GM19328 (cell line): ENCODE data around the gene HSPA9.

Experiments used
- ATAC-seq: cut with Tn5 transposase; IDR thresholded peaks from one replicate; pipeline ENCODE4 v1.9.1; 2021; ENCODE audit warnings: mild to moderate bottlenecking, moderate library complexity; ENCODE audit not compliant: unreplicated experiment

The HSPA9 gene

GRCh38 chr5:138596105-138596881 is 21.1 kb upstream of the HSPA9 start:
- ATAC-seq = no peak

GRCh38 chr5:138595180-138595795 is 20.1 kb upstream of the HSPA9 start:
- ATAC-seq = no peak

GRCh38 chr5:138594305-138595058 is 19.3 kb upstream of the HSPA9 start:
- no peak for ATAC-seq

- no peak for ATAC-seq
These were observed 13.0 kb upstream of the HSPA9 start for GRCh38 chr5:138588013-138588788.

GRCh38 chr5:138585157-138585556 is 10.0 kb upstream of the HSPA9 start:
- no peak for ATAC-seq

- no peak for ATAC-seq
These were observed 8.9 kb upstream of the HSPA9 start for GRCh38 chr5:138583984-138584637.

- no peak for ATAC-seq
These were observed 7.8 kb upstream of the HSPA9 start for GRCh38 chr5:138582959-138583358.

- ATAC-seq = no peak
These were observed 5.6 kb upstream of the HSPA9 start for GRCh38 chr5:138580777-138581176.

- no peak for ATAC-seq
These were observed 4.8 kb upstream of the HSPA9 start for GRCh38 chr5:138580001-138580400.

GRCh38 chr5:138579517-138579863 is 4.3 kb upstream of the HSPA9 start:
- ATAC-seq = no peak

- ATAC-seq = no peak
These were observed 2.3 kb upstream of the HSPA9 start for GRCh38 chr5:138577452-138577851.

- ATAC-seq = no peak
These were observed 432 bp downstream of the HSPA9 start for GRCh38 chr5:138574744-138575193.

GRCh38 chr5:138573949-138574670 is 1.1 kb downstream of the HSPA9 start:
- no peak for ATAC-seq

GRCh38 chr5:138573223-138573622 is 2.0 kb downstream of the HSPA9 start:
- no peak for ATAC-seq

GRCh38 chr5:138570871-138571270 is 4.3 kb downstream of the HSPA9 start:
- no peak for ATAC-seq

- no peak for ATAC-seq
These were observed 5.4 kb downstream of the HSPA9 start for GRCh38 chr5:138569782-138570181.

GRCh38 chr5:138568061-138568824 is 7.0 kb downstream of the HSPA9 start:
- ATAC-seq = no peak

- ATAC-seq = no peak
These were observed 8.4 kb downstream of the HSPA9 start for GRCh38 chr5:138566792-138567191.
